SK-N-SH (cell line): ENCODE results near the gene MMP2. TPM values are rescaled to one million over a fixed set of nuclear protein-coding genes. Genes with fewer than 3 reads are reported as not detected.

Source experiments
- CTCF ChIA-PET: fragments of 300-600, 350-600 bp; formaldehyde crosslinking; extraction: SDS; loops from one replicate; lab custom pipeline; 2021; lab: Yijun Ruan, JAX
- POLR2A ChIA-PET: fragments of 350-600 bp; sonication (Branson Sonifier 250); formaldehyde crosslinking; extraction: SDS; loops from one replicate; lab custom pipeline; 2020; ENCODE audit warnings: antibody characterized with exemption, inconsistent platforms; lab: Yijun Ruan, JAX
- DNase-seq: peaks from one replicate; pipeline ENCODE4 v3.0.0; 2012
- H2AFZ ChIP-seq: fragments of 200-600 bp; sonication (generic); 2 replicates; pipeline ENCODE4 v1.8.1; 2016; ENCODE audit warnings: antibody characterized with exemption, mild to moderate bottlenecking, low read depth
- H3F3A ChIP-seq: fragments of 200-600 bp; sonication (generic); replicated peaks from 2 replicates; pipeline ENCODE3; 2016; ENCODE audit warnings: antibody characterized with exemption, mild to moderate bottlenecking; ENCODE audit not compliant: insufficient read depth
- H3K27ac ChIP-seq, 2 experiments: fragments of 200-500 bp in 1 of 2; fragments of 200-600 bp in 1 of 2; sonication (Bioruptor generic) in 1 of 2; sonication (generic), shearing (Covaris generic) in 1 of 2; 2 replicates each; pipeline versions ENCODE4 v1.5.1 to v1.6.1; 2014 to 2016; ENCODE audit warnings: low read depth in 2 of 2, inconsistent platforms in 1 of 2, low read length in 1 of 2, mild to moderate bottlenecking in 1 of 2, mixed read lengths in 1 of 2
- H3K27me3 ChIP-seq: fragments of 200-600 bp; sonication (generic), shearing (Covaris generic); 2 replicates; pipeline ENCODE4 v1.6.1; 2016; ENCODE audit warnings: mixed run types; ENCODE audit not compliant: insufficient read depth
- H3K36me3 ChIP-seq, 2 experiments: fragments of 200-500 bp in 1 of 2; fragments of 200-600 bp in 1 of 2; sonication (Bioruptor generic) in 1 of 2; sonication (generic) in 1 of 2; replicated peaks in 1 of 2; 2 replicates each; pipeline versions ENCODE3 to v1.5.1; 2014 to 2016; ENCODE audit warnings: low read length in 1 of 2, mild to moderate bottlenecking in 1 of 2; ENCODE audit not compliant: insufficient read depth in 2 of 2, control insufficient read depth in 1 of 2
- H3K4me1 ChIP-seq, 2 experiments: fragments of 200-500 bp in 1 of 2; fragments of 200-600 bp in 1 of 2; sonication (Bioruptor generic) in 1 of 2; sonication (generic), shearing (Covaris generic) in 1 of 2; 2 replicates each; pipeline versions ENCODE4 v1.5.1 to v1.6.1; 2014 to 2016; ENCODE audit warnings: low read depth in 1 of 2, low read length in 1 of 2, mixed run types in 1 of 2; ENCODE audit not compliant: insufficient read depth in 2 of 2, control insufficient read depth in 1 of 2
- H3K4me2 ChIP-seq: fragments of 200-600 bp; sonication (generic), shearing (Covaris generic); 2 replicates; pipeline ENCODE4 v1.6.1; 2017; ENCODE audit warnings: mixed run types
- H3K4me3 ChIP-seq, 2 experiments: fragments of 200-500 bp in 1 of 2; fragments of 200-600 bp in 1 of 2; sonication (Bioruptor generic) in 1 of 2; sonication (generic), shearing (Covaris generic) in 1 of 2; 2 replicates each; pipeline versions ENCODE4 v1.5.1 to v1.8.1; 2014 to 2016; ENCODE audit warnings: low read depth in 2 of 2, inconsistent platforms in 1 of 2, low read length in 1 of 2, mild to moderate bottlenecking in 1 of 2, mixed read lengths in 1 of 2, moderate library complexity in 1 of 2
- H3K79me2 ChIP-seq: fragments of 200-600 bp; sonication (generic); 2 replicates; pipeline ENCODE4 v1.8.1; 2017; ENCODE audit warnings: mild to moderate bottlenecking; ENCODE audit not compliant: insufficient read depth
- H3K9ac ChIP-seq: fragments of 200-600 bp; sonication (generic); 2 replicates; pipeline ENCODE4 v1.6.1; 2017; ENCODE audit warnings: mixed run types
- H3K9me2 ChIP-seq: fragments of 200-600 bp; sonication (generic); 2 replicates; pipeline ENCODE4 v1.6.1; 2017; ENCODE audit warnings: mixed run types
- H3K9me3 ChIP-seq: fragments of 200-600 bp; sonication (generic); 2 replicates; pipeline ENCODE4 v1.6.1; 2017; ENCODE audit warnings: mixed run types, mild to moderate bottlenecking, moderate library complexity
- H4K20me1 ChIP-seq: fragments of 200-600 bp; sonication (generic); 2 replicates; pipeline ENCODE4 v1.6.1; 2017; ENCODE audit warnings: mild to moderate bottlenecking, mixed run types; ENCODE audit not compliant: insufficient read depth
- ELF1 ChIP-seq: IDR thresholded peaks from 2 replicates; pipeline ENCODE4 v1.4.0; 2012
- EZH2phosphoT487 ChIP-seq: fragments of 200-600 bp; sonication (generic); IDR thresholded peaks from 2 replicates; pipeline ENCODE4 v1.6.1; 2017; ENCODE audit warnings: low read depth, mixed run types, mild to moderate bottlenecking, antibody characterized with exemption, moderate library complexity, borderline replicate concordance
- FOXJ3 ChIP-seq: sonication (generic); formaldehyde crosslinking; IDR thresholded peaks from 2 replicates; pipeline ENCODE4 v1.5.1; 2020; ENCODE audit warnings: mild to moderate bottlenecking, missing genetic modification reagents
- FOXM1 ChIP-seq: IDR thresholded peaks from 2 replicates; pipeline ENCODE4 v1.4.0; 2012; ENCODE audit warnings: low read depth, mild to moderate bottlenecking
- GABPA ChIP-seq: IDR thresholded peaks from 2 replicates; pipeline ENCODE4 v1.4.0; 2012; ENCODE audit warnings: low read depth, mild to moderate bottlenecking
- JUND ChIP-seq: IDR thresholded peaks from 2 replicates; pipeline ENCODE4 v1.4.0; 2012
- MXI1 ChIP-seq: IDR thresholded peaks from 2 replicates; pipeline ENCODE4 v1.6.1; 2012; ENCODE audit warnings: mild to moderate bottlenecking, low read depth, low read length, improper control_type of control experiment
- RAD21 ChIP-seq: IDR thresholded peaks from 2 replicates; pipeline ENCODE4 v1.6.1; 2012; ENCODE audit warnings: mild to moderate bottlenecking, low read length
- SIN3A ChIP-seq: IDR thresholded peaks from 2 replicates; pipeline ENCODE4 v1.6.1; 2012; ENCODE audit warnings: low read depth, mild to moderate bottlenecking, low read length, moderate library complexity, borderline replicate concordance
- TAF1 ChIP-seq: IDR thresholded peaks from 2 replicates; pipeline ENCODE4 v1.6.1; 2012; ENCODE audit warnings: low read depth, mild to moderate bottlenecking, low read length, moderate library complexity, borderline replicate concordance
- TCF12 ChIP-seq: IDR thresholded peaks from 2 replicates; pipeline ENCODE4 v1.4.0; 2012
- YY1 ChIP-seq: IDR thresholded peaks from 2 replicates; pipeline ENCODE4 v1.4.0; 2012; ENCODE audit warnings: low read depth, mild to moderate bottlenecking
- WGBS: methylation state at CpG from one replicate; pipeline ENCODE4 v1.1.6; 2017; ENCODE audit warnings: low lambda C conversion rate; 5-methylcytosine and 5-hydroxymethylcytosine counted together
- polyA plus RNA-seq, 3 experiments: library from polyadenylated mRNA; depleted of rRNA; stranded (reverse); fragments of >200 nt; gene quantifications; 2 replicates each; pipeline ENCODE4 v1.2.3, GENCODE V29; 2012
- TF ChIP-seq, protein P1 (sequence below): fragments of 150-350 bp; IDR thresholded peaks from 2 replicates; pipeline ENCODE4 v1.6.1; 2017; ENCODE audit warnings: antibody characterized with exemption, low read length, low read depth, borderline replicate concordance
- TF ChIP-seq, protein P2 (sequence below): IDR thresholded peaks from 2 replicates; pipeline ENCODE4 v1.4.0; 2012; ENCODE audit warnings: low read depth, borderline replicate concordance
- TF ChIP-seq, protein P3 (sequence below): IDR thresholded peaks from 2 replicates; pipeline ENCODE4 v1.4.0; 2012; ENCODE audit warnings: low read depth
- TF ChIP-seq, protein P4 (sequence below): IDR thresholded peaks from 2 replicates; pipeline ENCODE4 v1.4.0; 2012; ENCODE audit warnings: low read depth, borderline replicate concordance

MMP2 gene
- polyA plus RNA-seq, 1 of the 3 experiments (the other 2 are of a cell fraction): 1,101 TPM

DNA sequence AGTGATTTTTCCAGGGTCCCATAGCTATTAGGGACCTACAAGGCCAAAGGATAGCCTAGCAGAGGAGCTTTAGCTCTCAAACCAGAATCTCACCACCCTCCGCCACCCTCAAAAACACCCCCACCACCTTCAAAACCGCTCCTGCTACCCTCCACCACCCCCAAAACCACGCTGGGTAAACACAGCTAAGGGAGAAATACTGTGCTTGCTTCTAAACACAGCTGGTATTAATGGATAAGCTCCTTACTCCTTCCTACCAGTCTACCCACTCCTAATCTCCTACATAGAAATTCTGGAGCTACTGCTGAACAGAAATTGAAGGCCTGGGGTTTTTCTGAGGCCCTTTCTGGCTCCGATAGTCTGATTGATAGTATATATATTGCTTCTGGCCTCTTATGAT lies 27.7 kb downstream of the MMP2 start:
- Histone ChIP-seq H3K9me3 (no peaks in the 10 kb centered on the region), H3K79me2 (peaks cover 28% of the 10 kb centered on the region), H3K9me2 (no peaks in the 10 kb centered on the region), H3K4me2 (no peak overlapping the region), H3K27me3 (no peaks in the 10 kb centered on the region), H3K27ac (0 out of 4 replicates have a peak overlapping the region, but pooled peaks of 1 of the 2 experiments have one; percentile 18), H3F3A (peaks cover 52% of the 10 kb centered on the region), H3K9ac (no peak overlapping the region), H3K4me1 (peaks cover 16 to 24% of the 10 kb centered on the region in 2 experiments), H4K20me1 (no peaks in the 10 kb centered on the region), H2AFZ (no peak overlapping the region), H3K36me3 (peaks cover 51 to 66% of the 10 kb centered on the region in 2 experiments), H3K4me3 (no peak overlapping the region)
- TF ChIP-seq, protein P1, sequence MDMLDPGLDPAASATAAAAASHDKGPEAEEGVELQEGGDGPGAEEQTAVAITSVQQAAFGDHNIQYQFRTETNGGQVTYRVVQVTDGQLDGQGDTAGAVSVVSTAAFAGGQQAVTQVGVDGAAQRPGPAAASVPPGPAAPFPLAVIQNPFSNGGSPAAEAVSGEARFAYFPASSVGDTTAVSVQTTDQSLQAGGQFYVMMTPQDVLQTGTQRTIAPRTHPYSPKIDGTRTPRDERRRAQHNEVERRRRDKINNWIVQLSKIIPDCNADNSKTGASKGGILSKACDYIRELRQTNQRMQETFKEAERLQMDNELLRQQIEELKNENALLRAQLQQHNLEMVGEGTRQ: no peak
- TF ChIP-seq, protein P2, sequence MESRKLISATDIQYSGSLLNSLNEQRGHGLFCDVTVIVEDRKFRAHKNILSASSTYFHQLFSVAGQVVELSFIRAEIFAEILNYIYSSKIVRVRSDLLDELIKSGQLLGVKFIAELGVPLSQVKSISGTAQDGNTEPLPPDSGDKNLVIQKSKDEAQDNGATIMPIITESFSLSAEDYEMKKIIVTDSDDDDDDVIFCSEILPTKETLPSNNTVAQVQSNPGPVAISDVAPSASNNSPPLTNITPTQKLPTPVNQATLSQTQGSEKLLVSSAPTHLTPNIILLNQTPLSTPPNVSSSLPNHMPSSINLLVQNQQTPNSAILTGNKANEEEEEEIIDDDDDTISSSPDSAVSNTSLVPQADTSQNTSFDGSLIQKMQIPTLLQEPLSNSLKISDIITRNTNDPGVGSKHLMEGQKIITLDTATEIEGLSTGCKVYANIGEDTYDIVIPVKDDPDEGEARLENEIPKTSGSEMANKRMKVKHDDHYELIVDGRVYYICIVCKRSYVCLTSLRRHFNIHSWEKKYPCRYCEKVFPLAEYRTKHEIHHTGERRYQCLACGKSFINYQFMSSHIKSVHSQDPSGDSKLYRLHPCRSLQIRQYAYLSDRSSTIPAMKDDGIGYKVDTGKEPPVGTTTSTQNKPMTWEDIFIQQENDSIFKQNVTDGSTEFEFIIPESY: no peak
- TF ChIP-seq FOXJ3: no peak
- TF ChIP-seq GABPA: no peak
- TF ChIP-seq RAD21: no peak
- TF ChIP-seq TCF12: no peak
- no peak for TF ChIP-seq EZH2phosphoT487
- TF ChIP-seq MXI1: no peak
- TF ChIP-seq ELF1: no peak
- TF ChIP-seq, protein P3, sequence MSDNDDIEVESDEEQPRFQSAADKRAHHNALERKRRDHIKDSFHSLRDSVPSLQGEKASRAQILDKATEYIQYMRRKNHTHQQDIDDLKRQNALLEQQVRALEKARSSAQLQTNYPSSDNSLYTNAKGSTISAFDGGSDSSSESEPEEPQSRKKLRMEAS: no peak
- TF ChIP-seq SIN3A: no peak
- TF ChIP-seq YY1: no peak
- TF ChIP-seq JUND: no peak
- no peak for TF ChIP-seq TAF1
- TF ChIP-seq, protein P4, sequence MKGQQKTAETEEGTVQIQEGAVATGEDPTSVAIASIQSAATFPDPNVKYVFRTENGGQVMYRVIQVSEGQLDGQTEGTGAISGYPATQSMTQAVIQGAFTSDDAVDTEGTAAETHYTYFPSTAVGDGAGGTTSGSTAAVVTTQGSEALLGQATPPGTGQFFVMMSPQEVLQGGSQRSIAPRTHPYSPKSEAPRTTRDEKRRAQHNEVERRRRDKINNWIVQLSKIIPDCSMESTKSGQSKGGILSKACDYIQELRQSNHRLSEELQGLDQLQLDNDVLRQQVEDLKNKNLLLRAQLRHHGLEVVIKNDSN: no peak
- no peak for TF ChIP-seq FOXM1
- CTCF ChIA-PET: interaction anchor here (0.7 to 1.3 kb wide), 2 partner anchors 14 to 41 kb away, joined by 3 read pairs; no protein-coding TSS in a partner anchor
- no peak for DNase-seq
- POLR2A ChIA-PET: no interaction called here
- 54% methylated on average over 4 of the region's 4 CpGs for WGBS
